AG08395 (cell line): ENCODE measurements around the gene TMEM209.
"Not testable (repeated sequence)": the region's sequence is repeated elsewhere in the genome, so short reads cannot be mapped to it uniquely, and the experiment has no call there.

Experiments used
- DNase-seq: peaks from one replicate; pipeline ENCODE4 v3.0.0; 2012; ENCODE audit warnings: mixed read lengths, low spot score

The TMEM209 gene

GRCh38 chr7:130205084-130205947, at the start of gene TMEM209:
TSS of gene TMEM209 (minus strand) at chr7:130205406. CDS start at chr7:130205375, 31 bp downstream.
- peak; percentile 97 for DNase-seq

GRCh38 chr7:130254555-130254954, 49.3 kb upstream of the TMEM209 start:
- DNase-seq, result no peak

- not testable (repeated sequence) for DNase-seq
Measured at GRCh38 chr7:130249626-130250025, 44.4 kb upstream of the TMEM209 start.

- not testable (repeated sequence) for DNase-seq
Measured at GRCh38 chr7:130248842-130249241, 43.6 kb upstream of the TMEM209 start.

- not testable (repeated sequence) for DNase-seq
Measured at GRCh38 chr7:130246491-130246890, 41.3 kb upstream of the TMEM209 start.

- DNase-seq, result not testable (repeated sequence)
Measured at GRCh38 chr7:130243486-130243885, 38.3 kb upstream of the TMEM209 start.

GRCh38 chr7:130242198-130243014, 37.2 kb upstream of the TMEM209 start:
- DNase-seq, result peak; percentile 57

- DNase-seq, result no peak
Measured at GRCh38 chr7:130240240-130240639, 35.0 kb upstream of the TMEM209 start.

- not testable (repeated sequence) for DNase-seq
Measured at GRCh38 chr7:130236361-130236760, 31.2 kb upstream of the TMEM209 start.

GRCh38 chr7:130234078-130234477, 28.9 kb upstream of the TMEM209 start:
- no peak for DNase-seq

- DNase-seq, result no peak
Measured at GRCh38 chr7:130232209-130232608, 27.0 kb upstream of the TMEM209 start.

- DNase-seq, result no peak
Measured at GRCh38 chr7:130231792-130232191, 26.6 kb upstream of the TMEM209 start.

GRCh38 chr7:130229981-130230380, 24.8 kb upstream of the TMEM209 start:
- not testable (repeated sequence) for DNase-seq

GRCh38 chr7:130228840-130229502, 23.8 kb upstream of the TMEM209 start:
- DNase-seq, result no peak

- DNase-seq, result no peak
Measured at GRCh38 chr7:130227883-130228575, 22.8 kb upstream of the TMEM209 start.

GRCh38 chr7:130226333-130226732, 21.1 kb upstream of the TMEM209 start:
- DNase-seq, result no peak

- DNase-seq, result not testable (repeated sequence)
Measured at GRCh38 chr7:130224923-130225322, 19.7 kb upstream of the TMEM209 start.

- no peak for DNase-seq
Measured at GRCh38 chr7:130224210-130224609, 19.0 kb upstream of the TMEM209 start.

GRCh38 chr7:130223646-130224045, 18.4 kb upstream of the TMEM209 start:
- no peak for DNase-seq

GRCh38 chr7:130221746-130222145, 16.5 kb upstream of the TMEM209 start:
- no peak for DNase-seq

GRCh38 chr7:130219871-130220270, 14.7 kb upstream of the TMEM209 start:
- DNase-seq, result no peak
